Activated naive CD4-positive, alpha-beta T cell treated with anti-CD3 and anti-CD28 coated beads, Interleukin-2, amount 50 U/mL, for 24 hours (primary cell): ENCODE results near the gene LATS1.
"Not testable (repeated sequence)": the region's sequence is repeated elsewhere in the genome, so short reads cannot be mapped to it uniquely, and the experiment has no call there.

Experiments
- H3K27ac Mint-ChIP-seq: one replicate; pipeline ENCODE4 v1.8.0; 2021; ENCODE audit warnings: mild to moderate bottlenecking, mixed read lengths
- H3K27me3 Mint-ChIP-seq: one replicate; pipeline ENCODE4 v1.8.0; 2021; ENCODE audit warnings: mixed read lengths
- H3K36me3 Mint-ChIP-seq: one replicate; pipeline ENCODE4 v1.8.0; 2021; ENCODE audit warnings: mixed read lengths
- H3K4me1 Mint-ChIP-seq: one replicate; pipeline ENCODE4 v1.8.0; 2021; ENCODE audit warnings: mixed read lengths
- H3K4me3 Mint-ChIP-seq: one replicate; pipeline ENCODE4 v1.8.0; 2021; ENCODE audit warnings: mild to moderate bottlenecking, mixed read lengths
- H3K9me3 Mint-ChIP-seq: one replicate; pipeline ENCODE4 v1.8.0; 2021; ENCODE audit warnings: mixed read lengths

Gene LATS1

DNA sequence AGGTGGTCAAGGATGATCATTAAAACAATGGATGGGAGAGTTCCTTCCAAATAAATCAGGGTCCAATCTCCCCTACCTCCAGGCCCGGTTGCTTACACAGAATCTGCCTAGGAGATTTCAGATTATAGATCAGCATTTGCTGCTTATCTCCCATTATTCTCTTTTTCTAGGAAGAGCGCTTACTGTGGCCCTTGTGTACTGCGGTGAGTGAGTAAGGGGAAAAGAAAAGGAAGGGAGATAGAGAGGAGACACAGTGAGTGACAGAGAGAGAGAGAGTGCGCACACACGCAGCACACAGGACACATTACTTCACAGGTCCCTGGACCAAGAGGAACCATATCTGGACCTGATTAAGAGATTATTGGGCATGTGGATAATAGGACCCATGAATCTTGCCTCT, 6.2 kb downstream of the LATS1 start:
- Mint-ChIP-seq H3K4me1 (peaks cover 68% of the 10 kb centered on the region), H3K27ac (no peak overlapping the region), H3K36me3 (peaks cover 3% of the 10 kb centered on the region), H3K4me3 (no peak overlapping the region), H3K27me3 (no peaks in the 10 kb centered on the region), H3K9me3 (no peaks in the 10 kb centered on the region)

- Mint-ChIP-seq H3K27ac (no peak overlapping the region), H3K4me3 (no peak overlapping the region), H3K9me3 (no peaks in the 10 kb centered on the region), H3K36me3 (peaks cover 3% of the 10 kb centered on the region), H3K4me1 (peaks cover 56% of the 10 kb centered on the region), H3K27me3 (no peaks in the 10 kb centered on the region)
Observed at GRCh38 chr6:149701714-149702113, 16.2 kb downstream of the LATS1 start.

- H3K27me3 Mint-ChIP-seq, result no peaks in the 10 kb centered on the region
- H3K4me1 Mint-ChIP-seq, result peaks cover 44% of the 10 kb centered on the region
- H3K9me3 Mint-ChIP-seq, result no peaks in the 10 kb centered on the region
- H3K4me3 Mint-ChIP-seq, result no peak overlapping the region
- peaks cover 2% of the 10 kb centered on the region for H3K36me3 Mint-ChIP-seq
- no peak overlapping the region for H3K27ac Mint-ChIP-seq
Observed at GRCh38 chr6:149699150-149699549, 18.8 kb downstream of the LATS1 start.

DNA sequence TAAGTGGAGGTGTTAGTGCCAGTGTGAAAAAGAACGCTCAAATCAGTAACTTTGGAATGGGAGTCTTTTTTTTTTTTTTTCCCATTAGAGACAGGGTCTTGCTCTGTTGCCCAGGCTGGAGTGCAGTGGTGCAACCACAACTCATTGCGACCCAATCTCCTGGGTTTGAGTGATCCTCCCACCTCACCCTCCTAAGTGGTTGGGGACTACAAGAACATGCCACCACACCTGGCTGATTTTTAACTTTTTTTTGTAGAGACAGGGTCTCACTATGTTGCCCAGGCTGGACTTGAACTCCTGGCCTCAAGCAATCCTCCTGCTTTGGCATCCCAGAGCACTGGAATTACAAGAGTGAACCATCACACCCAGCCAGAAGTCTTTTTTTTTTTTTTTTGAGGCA, 19.7 kb downstream of the LATS1 start:
- Mint-ChIP-seq H3K27me3 (no peaks in the 10 kb centered on the region), H3K27ac (no peak overlapping the region), H3K9me3 (no peaks in the 10 kb centered on the region), H3K4me1 (peaks cover 38% of the 10 kb centered on the region), H3K4me3 (no peak overlapping the region), H3K36me3 (peaks cover 2% of the 10 kb centered on the region)

- peaks cover 33% of the 10 kb centered on the region for H3K4me1 Mint-ChIP-seq
- H3K27ac Mint-ChIP-seq, result no peak overlapping the region
- no peak overlapping the region for H3K4me3 Mint-ChIP-seq
- H3K36me3 Mint-ChIP-seq, result peaks cover 4% of the 10 kb centered on the region
- H3K27me3 Mint-ChIP-seq, result no peaks in the 10 kb centered on the region
- H3K9me3 Mint-ChIP-seq, result no peaks in the 10 kb centered on the region
Observed at GRCh38 chr6:149696901-149697300, 21.0 kb downstream of the LATS1 start.

DNA sequence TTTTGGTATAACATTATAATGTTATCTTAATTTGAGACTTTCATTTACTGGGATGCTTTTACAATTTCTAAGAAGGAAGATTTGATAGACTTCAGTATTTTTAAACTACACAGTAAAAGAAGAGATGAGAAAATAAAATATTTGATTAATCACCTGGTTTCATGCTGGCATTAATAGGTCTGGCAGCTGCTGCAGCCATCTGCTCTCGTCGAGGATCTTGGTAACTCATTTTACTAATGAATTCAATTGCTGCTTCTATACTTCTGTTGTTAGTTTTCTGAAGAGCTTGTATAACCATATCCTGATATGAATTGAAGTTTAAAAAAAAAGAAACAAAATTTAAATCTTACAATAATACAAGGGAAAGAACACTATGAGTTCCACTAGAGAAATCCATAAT, 23.0 kb downstream of the LATS1 start:
- Mint-ChIP-seq H3K4me1 (peaks cover 27% of the 10 kb centered on the region), H3K27ac (no peak overlapping the region), H3K27me3 (no peaks in the 10 kb centered on the region), H3K4me3 (no peak overlapping the region), H3K9me3 (no peaks in the 10 kb centered on the region), H3K36me3 (peaks cover 9% of the 10 kb centered on the region)

DNA sequence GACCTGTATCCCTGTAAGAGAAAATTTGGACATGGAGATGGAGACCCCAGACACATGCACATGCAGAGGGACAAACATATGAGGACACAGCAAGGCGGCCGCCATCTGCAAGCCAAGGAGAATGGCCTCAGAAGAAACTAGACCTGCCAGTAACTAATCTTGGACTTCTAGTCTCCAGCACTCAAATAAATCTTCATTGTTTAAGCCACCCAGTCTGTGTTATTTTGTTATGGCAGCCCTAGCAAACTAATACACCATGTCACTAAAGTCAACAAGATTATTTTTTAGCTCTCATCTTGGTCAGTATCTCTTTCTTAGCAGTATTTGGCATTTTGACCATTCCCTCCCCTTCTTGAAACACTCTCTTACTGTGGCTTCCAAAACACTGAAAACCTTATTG, 26.7 kb downstream of the LATS1 start:
- H3K36me3 Mint-ChIP-seq, result peaks cover 10% of the 10 kb centered on the region
- H3K9me3 Mint-ChIP-seq, result no peaks in the 10 kb centered on the region
- H3K27ac Mint-ChIP-seq, result no peak overlapping the region
- peaks cover 24% of the 10 kb centered on the region for H3K4me1 Mint-ChIP-seq
- no peak overlapping the region for H3K4me3 Mint-ChIP-seq
- H3K27me3 Mint-ChIP-seq, result no peaks in the 10 kb centered on the region

DNA sequence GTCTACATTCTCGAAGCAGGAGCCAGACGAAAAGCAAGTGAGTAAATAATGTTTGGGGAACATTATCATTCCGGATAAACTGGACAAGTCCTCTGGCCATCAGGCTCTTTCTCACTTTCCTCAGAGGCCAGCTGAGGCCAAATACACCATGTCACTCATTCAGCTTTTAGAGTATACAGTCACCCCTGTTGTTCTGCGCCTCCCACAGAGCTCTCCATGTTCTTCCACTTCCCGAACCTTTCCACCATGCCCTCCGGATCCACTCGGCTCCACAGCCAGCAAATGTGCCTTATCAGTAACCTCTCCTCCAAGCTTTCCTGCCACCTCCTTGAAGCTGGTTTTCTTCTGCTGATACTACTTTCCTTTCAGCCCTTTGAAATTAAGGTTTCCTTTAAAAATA, 31.7 kb downstream of the LATS1 start:
- H3K27ac Mint-ChIP-seq, result no peak overlapping the region
- H3K4me3 Mint-ChIP-seq, result no peak overlapping the region
- H3K4me1 Mint-ChIP-seq, result peaks cover 23% of the 10 kb centered on the region
- no peaks in the 10 kb centered on the region for H3K27me3 Mint-ChIP-seq
- no peaks in the 10 kb centered on the region for H3K9me3 Mint-ChIP-seq
- peaks cover 8% of the 10 kb centered on the region for H3K36me3 Mint-ChIP-seq

DNA sequence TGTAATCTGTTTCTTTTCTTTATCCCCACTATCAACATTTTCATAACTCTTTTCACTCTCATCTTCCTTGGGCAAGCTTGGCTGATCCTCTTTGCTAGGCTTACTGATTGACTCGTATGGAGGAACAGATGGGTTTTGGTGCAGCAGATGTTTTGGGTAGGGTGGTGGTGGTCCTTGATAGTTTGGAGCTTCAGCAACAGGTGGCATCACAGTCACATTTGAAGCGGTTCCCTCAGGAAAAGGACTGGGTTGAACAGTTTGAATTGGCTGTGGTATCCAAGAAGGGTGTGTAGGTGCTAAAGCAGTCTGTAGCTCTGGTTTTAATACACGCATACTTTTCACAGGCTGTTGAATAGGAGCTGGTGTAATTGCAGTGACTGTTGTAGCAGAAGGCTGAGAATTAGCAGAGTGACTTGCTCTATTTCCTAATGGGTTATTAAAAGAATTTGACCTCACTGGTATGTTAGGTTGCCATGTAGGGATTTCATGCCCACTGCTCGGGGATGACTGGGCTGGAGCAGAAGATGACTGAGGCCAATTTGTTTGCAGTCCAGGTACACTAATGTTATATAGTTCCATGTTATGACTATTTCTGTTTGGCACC, 34.5 kb downstream of the LATS1 start:
- Mint-ChIP-seq H3K27me3 (no peaks in the 10 kb centered on the region), H3K36me3 (peaks cover 10% of the 10 kb centered on the region), H3K4me3 (no peak overlapping the region), H3K27ac (no peak overlapping the region), H3K9me3 (no peaks in the 10 kb centered on the region), H3K4me1 (peaks cover 21% of the 10 kb centered on the region)

- H3K27ac Mint-ChIP-seq, H3K27me3 Mint-ChIP-seq, H3K9me3 Mint-ChIP-seq, H3K4me3 Mint-ChIP-seq: not testable (repeated sequence)
- Mint-ChIP-seq H3K4me1 (peaks cover 20% of the 10 kb centered on the region), H3K36me3 (peaks cover 14% of the 10 kb centered on the region)
Observed at GRCh38 chr6:149681845-149682244, 36.1 kb downstream of the LATS1 start.

DNA sequence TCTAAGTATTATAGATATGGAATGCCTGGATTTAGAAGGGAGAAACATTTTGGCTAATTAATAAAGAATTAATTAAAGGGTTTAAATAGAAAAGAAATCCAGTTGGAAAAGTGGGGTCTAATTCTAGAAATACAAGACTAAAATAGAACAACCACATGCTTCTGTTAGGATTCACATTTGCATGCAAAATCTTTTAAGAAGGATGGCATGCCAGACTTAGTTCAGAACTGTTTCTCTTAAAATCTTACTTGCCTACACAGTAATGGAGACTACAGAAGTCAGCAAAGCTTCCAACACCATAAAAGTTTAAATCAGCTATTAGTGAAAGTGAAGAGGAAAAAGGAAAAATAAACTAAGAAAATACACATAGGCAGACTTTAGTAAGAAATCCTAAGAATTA, 36.7 kb downstream of the LATS1 start:
- Mint-ChIP-seq H3K4me3 (no peak overlapping the region), H3K9me3 (no peaks in the 10 kb centered on the region), H3K27me3 (no peaks in the 10 kb centered on the region), H3K36me3 (peaks cover 13% of the 10 kb centered on the region), H3K4me1 (peaks cover 13% of the 10 kb centered on the region), H3K27ac (no peak overlapping the region)

DNA sequence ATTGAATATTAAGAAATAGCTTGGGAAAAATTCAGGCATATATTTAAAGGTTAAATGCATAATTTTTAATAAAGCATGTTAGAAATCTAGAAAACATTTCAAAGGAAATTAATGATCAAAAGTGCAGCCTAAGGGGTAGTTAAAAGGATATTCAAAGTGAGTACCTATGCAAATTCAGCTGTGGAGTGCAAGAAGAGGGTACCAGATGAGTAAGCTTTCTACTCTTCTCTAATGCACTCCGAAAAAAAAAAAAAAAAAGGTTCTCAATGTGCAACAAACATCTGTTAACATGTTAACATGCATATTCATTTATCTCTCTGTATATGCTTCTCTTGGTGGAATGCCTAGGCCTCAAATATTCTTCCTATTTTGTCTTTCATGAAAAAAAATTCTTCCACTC, 37.4 kb downstream of the LATS1 start:
- Mint-ChIP-seq H3K27me3 (no peaks in the 10 kb centered on the region), H3K4me3 (no peak overlapping the region), H3K36me3 (peaks cover 13% of the 10 kb centered on the region), H3K27ac (no peak overlapping the region), H3K4me1 (peaks cover 13% of the 10 kb centered on the region), H3K9me3 (no peaks in the 10 kb centered on the region)

DNA sequence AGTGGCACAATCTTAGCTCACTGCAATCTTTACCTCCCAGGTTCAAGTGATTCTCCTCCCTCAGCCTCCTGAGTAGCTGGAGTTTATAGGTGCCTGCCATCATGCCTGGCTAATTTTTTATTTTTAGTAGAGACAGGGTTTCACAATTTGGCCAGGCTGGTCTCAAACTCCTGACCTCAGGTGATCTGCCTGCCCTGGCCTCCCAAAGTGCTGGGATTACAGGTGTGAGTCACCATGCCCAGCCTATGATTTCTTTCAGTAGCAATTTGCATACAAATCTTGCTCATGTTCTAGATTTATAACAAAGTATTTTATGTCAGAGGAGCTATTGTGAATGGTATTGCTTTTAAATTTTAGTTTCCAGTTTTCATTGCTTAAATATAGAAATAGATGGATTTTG, 45.6 kb downstream of the LATS1 start:
- not testable (repeated sequence) for H3K4me3 Mint-ChIP-seq, H3K9me3 Mint-ChIP-seq, H3K27ac Mint-ChIP-seq, H3K4me1 Mint-ChIP-seq, H3K27me3 Mint-ChIP-seq
- H3K36me3 Mint-ChIP-seq, result peaks cover 19% of the 10 kb centered on the region

- Mint-ChIP-seq H3K4me1 (no peaks in the 10 kb centered on the region), H3K36me3 (peaks cover 8% of the 10 kb centered on the region), H3K9me3 (no peaks in the 10 kb centered on the region), H3K27ac (peak overlapping the region; percentile 35), H3K4me3 (no peak overlapping the region), H3K27me3 (no peaks in the 10 kb centered on the region)
Observed at GRCh38 chr6:149660028-149660427, 57.9 kb downstream of the LATS1 start.

GRCh38 chr6:149657441-149657840, 60.5 kb downstream of the LATS1 start:
- H3K4me3 Mint-ChIP-seq, result no peak overlapping the region
- no peaks in the 10 kb centered on the region for H3K9me3 Mint-ChIP-seq
- H3K27me3 Mint-ChIP-seq, result no peaks in the 10 kb centered on the region
- H3K36me3 Mint-ChIP-seq, result peaks cover 5% of the 10 kb centered on the region
- H3K27ac Mint-ChIP-seq, result no peak overlapping the region
- no peaks in the 10 kb centered on the region for H3K4me1 Mint-ChIP-seq

GRCh38 chr6:149651056-149651455, 66.8 kb downstream of the LATS1 start:
- no peaks in the 10 kb centered on the region for H3K9me3 Mint-ChIP-seq
- no peaks in the 10 kb centered on the region for H3K27me3 Mint-ChIP-seq
- H3K4me3 Mint-ChIP-seq, result no peak overlapping the region
- no peak overlapping the region for H3K27ac Mint-ChIP-seq
- H3K36me3 Mint-ChIP-seq, result no peaks in the 10 kb centered on the region
- peaks cover 18% of the 10 kb centered on the region for H3K4me1 Mint-ChIP-seq
